AG09309 (cell line): ENCODE results near the gene ARHGAP26.

Experiments used
- DNase-seq: peaks from one replicate; pipeline ENCODE4 v3.0.0-alpha.2; 2010; ENCODE audit warnings: low read depth
- H3K4me3 ChIP-seq: 2 replicates; pipeline ENCODE4 v1.5.1; 2011; ENCODE audit warnings: mild to moderate bottlenecking, low read depth, low read length, moderate library complexity; ENCODE audit not compliant: control insufficient read depth
- CTCF ChIP-seq: IDR thresholded peaks from 2 replicates; pipeline ENCODE4 v1.5.1; 2011; ENCODE audit warnings: mild to moderate bottlenecking, low read depth, low read length, inconsistent platforms; ENCODE audit not compliant: insufficient read depth, control insufficient read depth; ENCODE audit errors: missing control alignments

The ARHGAP26 gene

DNA sequence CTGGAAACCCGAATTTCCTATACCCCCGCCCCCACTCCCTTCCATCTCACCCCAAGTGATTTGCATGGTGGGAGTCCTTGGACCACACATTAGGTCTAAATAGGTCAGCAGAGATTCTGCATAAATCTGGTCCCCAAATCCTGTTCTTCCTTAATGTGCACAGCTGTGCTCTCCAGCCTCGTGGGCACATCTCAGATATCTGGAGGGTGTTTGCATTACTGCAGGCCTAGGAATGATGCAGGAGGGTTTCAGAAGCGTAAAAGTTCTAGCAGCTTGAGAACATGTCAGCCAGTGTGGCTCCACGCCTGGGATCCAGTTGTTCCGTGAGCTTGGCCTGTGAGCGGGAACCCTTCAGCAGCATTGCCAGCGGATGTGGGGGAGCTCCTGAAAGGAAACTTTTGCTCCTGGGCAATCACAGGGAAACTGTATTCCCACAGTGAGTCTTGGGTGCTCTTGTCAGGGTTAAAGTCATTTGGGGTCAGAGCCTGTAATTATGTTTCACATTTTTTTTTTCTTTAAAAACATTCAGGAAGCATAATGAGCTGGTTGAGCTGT, 12.9 kb downstream of the ARHGAP26 start:
- DNase-seq = no peak
- no peak overlapping the region for H3K4me3 ChIP-seq
- no peak for TF ChIP-seq CTCF

DNA sequence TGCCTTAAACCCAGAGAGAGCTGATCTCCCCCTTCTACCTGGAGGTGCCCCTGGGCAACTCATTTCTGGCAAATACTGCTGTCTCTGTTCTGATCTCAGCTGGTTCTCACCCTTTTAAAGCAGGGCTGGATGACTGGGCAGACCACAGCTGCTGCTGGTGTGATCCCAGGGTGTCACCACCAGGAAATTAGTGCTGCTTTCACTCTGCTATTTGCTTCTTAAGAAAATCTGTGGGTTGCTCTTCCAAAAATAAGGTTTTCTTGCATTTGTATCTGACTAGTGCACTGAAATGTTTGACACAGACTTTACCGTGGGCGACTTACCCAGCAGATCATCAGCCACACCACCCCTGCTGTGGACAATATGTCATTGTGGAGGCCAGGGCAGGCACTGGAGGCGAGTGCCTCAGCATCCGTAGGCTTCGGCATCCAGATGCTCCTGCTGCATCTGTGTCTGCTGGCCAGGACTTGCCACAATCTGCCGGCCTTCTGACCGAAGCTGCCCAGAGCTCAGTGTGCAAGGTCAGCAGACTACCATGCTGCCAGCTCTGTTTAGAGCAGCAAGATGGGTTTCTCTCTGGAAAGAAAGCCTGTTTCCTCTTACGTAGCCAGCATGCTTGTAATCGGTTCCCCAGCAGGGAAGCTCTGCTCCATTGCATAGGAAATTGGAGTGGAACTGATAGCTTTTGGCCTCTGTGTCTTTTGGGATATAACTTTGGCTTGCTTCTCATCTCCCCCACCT, 13.6 kb downstream of the ARHGAP26 start:
- H3K4me3 ChIP-seq = no peak overlapping the region
- DNase-seq = no peak
- no peak for TF ChIP-seq CTCF

- no peak for DNase-seq
- no peak for TF ChIP-seq CTCF
- H3K4me3 ChIP-seq = no peak overlapping the region
Measured at GRCh38 chr5:142784401-142784955, 14.3 kb downstream of the ARHGAP26 start.

DNA sequence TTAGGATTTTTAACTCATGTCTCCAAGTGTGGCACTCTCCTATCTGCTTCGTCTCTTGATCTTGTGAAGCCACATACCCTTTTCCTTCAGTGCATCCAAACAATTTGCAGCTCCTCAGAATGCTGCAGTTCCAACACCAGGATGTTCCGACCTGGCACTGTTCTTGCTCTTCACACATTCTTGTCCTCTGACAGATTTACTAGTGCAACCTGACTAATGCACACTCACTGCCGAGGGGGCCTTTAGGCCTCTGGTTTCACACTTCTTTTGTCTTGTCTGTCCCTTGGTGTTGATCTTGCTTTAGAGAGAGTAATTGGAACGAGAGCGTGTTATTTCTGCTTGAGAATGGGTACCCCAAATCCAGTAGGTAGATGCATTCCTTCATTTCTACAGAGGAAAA, 15.0 kb downstream of the ARHGAP26 start:
- DNase-seq = no peak
- H3K4me3 ChIP-seq = no peak overlapping the region
- TF ChIP-seq CTCF = no peak

DNA sequence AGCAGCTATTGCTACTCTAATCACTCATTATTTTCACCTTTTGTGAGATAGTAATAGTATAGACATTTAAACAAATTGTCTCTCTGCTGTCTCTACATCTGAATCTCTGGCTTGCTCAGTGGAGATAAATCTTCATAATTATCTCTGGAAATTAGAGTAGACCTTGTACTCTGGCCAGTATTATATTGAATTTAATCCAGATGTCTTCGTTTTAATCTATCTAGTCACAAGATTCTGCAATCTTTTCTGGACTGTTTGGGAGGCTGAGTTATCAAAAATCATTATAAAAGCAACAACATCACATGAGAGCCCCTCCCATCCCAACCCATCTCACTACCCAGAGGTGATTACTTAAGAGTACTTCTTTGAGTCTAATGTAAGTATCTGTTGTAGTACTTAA, 19.0 kb downstream of the ARHGAP26 start:
- no peak overlapping the region for H3K4me3 ChIP-seq
- no peak for TF ChIP-seq CTCF
- DNase-seq = no peak

DNA sequence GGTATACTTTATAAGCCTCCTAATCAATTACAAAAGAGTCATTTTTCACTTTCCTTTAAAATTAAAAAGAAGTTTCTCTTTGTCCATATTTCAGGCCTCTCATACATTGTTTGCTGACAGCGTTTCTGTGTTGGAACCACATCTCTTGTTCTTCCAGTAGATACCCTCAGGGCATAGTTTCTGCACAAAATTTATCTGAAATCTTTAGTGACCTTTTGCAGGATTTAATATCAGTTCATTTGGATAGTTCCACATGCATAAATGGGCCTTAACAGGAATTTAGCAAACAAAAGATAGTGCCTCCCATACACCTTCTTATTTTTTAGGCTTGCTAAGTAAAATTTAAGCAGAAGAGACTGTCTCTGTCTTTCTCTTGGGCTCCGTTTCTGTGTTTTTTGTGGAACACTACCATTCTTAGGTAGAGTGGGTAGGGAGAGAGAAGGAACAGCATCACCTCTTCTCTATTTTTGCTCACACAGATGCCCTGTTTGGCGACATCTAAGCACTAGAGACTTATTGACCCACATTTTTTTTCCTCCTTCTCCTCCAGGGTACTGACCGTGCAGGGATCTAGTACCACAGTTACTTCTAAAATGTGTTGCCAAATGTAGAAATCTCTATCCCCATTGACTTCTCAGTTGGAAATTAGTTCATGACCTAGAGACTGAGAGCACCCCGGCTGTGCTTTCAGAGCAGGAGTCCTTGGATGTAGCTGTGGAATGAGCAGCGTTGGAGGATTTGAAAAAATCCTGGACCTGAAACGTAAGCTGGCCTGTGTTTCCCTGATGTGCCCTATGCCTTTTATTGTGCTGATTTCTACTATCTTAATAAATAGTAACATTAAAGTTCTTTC, 22.1 kb downstream of the ARHGAP26 start:
- TF ChIP-seq CTCF = no peak
- H3K4me3 ChIP-seq = no peak overlapping the region
- DNase-seq = no peak
